SK-N-SH (cell line): ENCODE results near the gene ETV3. TPM values are rescaled to one million over a fixed set of nuclear protein-coding genes. Genes with fewer than 3 reads are reported as not detected.

Experiments used
- CTCF ChIA-PET: fragments of 300-600, 350-600 bp; formaldehyde crosslinking; extraction: SDS; loops from one replicate; lab custom pipeline; 2021; lab: Yijun Ruan, JAX
- POLR2A ChIA-PET: fragments of 350-600 bp; sonication (Branson Sonifier 250); formaldehyde crosslinking; extraction: SDS; loops from one replicate; lab custom pipeline; 2020; ENCODE audit warnings: antibody characterized with exemption, inconsistent platforms; lab: Yijun Ruan, JAX
- DNase-seq: peaks from one replicate; pipeline ENCODE4 v3.0.0; 2012
- H2AFZ ChIP-seq: fragments of 200-600 bp; sonication (generic); 2 replicates; pipeline ENCODE4 v1.8.1; 2016; ENCODE audit warnings: antibody characterized with exemption, mild to moderate bottlenecking, low read depth
- H3F3A ChIP-seq: fragments of 200-600 bp; sonication (generic); replicated peaks from 2 replicates; pipeline ENCODE3; 2016; ENCODE audit warnings: antibody characterized with exemption, mild to moderate bottlenecking; ENCODE audit not compliant: insufficient read depth
- H3K27ac ChIP-seq, 2 experiments: fragments of 200-500 bp in 1 of 2; fragments of 200-600 bp in 1 of 2; sonication (Bioruptor generic) in 1 of 2; sonication (generic), shearing (Covaris generic) in 1 of 2; 2 replicates each; pipeline versions ENCODE4 v1.5.1 to v1.6.1; 2014 to 2016; ENCODE audit warnings: low read depth in 2 of 2, inconsistent platforms in 1 of 2, low read length in 1 of 2, mild to moderate bottlenecking in 1 of 2, mixed read lengths in 1 of 2
- H3K27me3 ChIP-seq: fragments of 200-600 bp; sonication (generic), shearing (Covaris generic); 2 replicates; pipeline ENCODE4 v1.6.1; 2016; ENCODE audit warnings: mixed run types; ENCODE audit not compliant: insufficient read depth
- H3K36me3 ChIP-seq, 2 experiments: fragments of 200-500 bp in 1 of 2; fragments of 200-600 bp in 1 of 2; sonication (Bioruptor generic) in 1 of 2; sonication (generic) in 1 of 2; replicated peaks in 1 of 2; 2 replicates each; pipeline versions ENCODE3 to v1.5.1; 2014 to 2016; ENCODE audit warnings: low read length in 1 of 2, mild to moderate bottlenecking in 1 of 2; ENCODE audit not compliant: insufficient read depth in 2 of 2, control insufficient read depth in 1 of 2
- H3K4me1 ChIP-seq, 2 experiments: fragments of 200-500 bp in 1 of 2; fragments of 200-600 bp in 1 of 2; sonication (Bioruptor generic) in 1 of 2; sonication (generic), shearing (Covaris generic) in 1 of 2; 2 replicates each; pipeline versions ENCODE4 v1.5.1 to v1.6.1; 2014 to 2016; ENCODE audit warnings: low read depth in 1 of 2, low read length in 1 of 2, mixed run types in 1 of 2; ENCODE audit not compliant: insufficient read depth in 2 of 2, control insufficient read depth in 1 of 2
- H3K4me2 ChIP-seq: fragments of 200-600 bp; sonication (generic), shearing (Covaris generic); 2 replicates; pipeline ENCODE4 v1.6.1; 2017; ENCODE audit warnings: mixed run types
- H3K4me3 ChIP-seq, 2 experiments: fragments of 200-500 bp in 1 of 2; fragments of 200-600 bp in 1 of 2; sonication (Bioruptor generic) in 1 of 2; sonication (generic), shearing (Covaris generic) in 1 of 2; 2 replicates each; pipeline versions ENCODE4 v1.5.1 to v1.8.1; 2014 to 2016; ENCODE audit warnings: low read depth in 2 of 2, inconsistent platforms in 1 of 2, low read length in 1 of 2, mild to moderate bottlenecking in 1 of 2, mixed read lengths in 1 of 2, moderate library complexity in 1 of 2
- H3K79me2 ChIP-seq: fragments of 200-600 bp; sonication (generic); 2 replicates; pipeline ENCODE4 v1.8.1; 2017; ENCODE audit warnings: mild to moderate bottlenecking; ENCODE audit not compliant: insufficient read depth
- H3K9ac ChIP-seq: fragments of 200-600 bp; sonication (generic); 2 replicates; pipeline ENCODE4 v1.6.1; 2017; ENCODE audit warnings: mixed run types
- H3K9me2 ChIP-seq: fragments of 200-600 bp; sonication (generic); 2 replicates; pipeline ENCODE4 v1.6.1; 2017; ENCODE audit warnings: mixed run types
- H3K9me3 ChIP-seq: fragments of 200-600 bp; sonication (generic); 2 replicates; pipeline ENCODE4 v1.6.1; 2017; ENCODE audit warnings: mixed run types, mild to moderate bottlenecking, moderate library complexity
- H4K20me1 ChIP-seq: fragments of 200-600 bp; sonication (generic); 2 replicates; pipeline ENCODE4 v1.6.1; 2017; ENCODE audit warnings: mild to moderate bottlenecking, mixed run types; ENCODE audit not compliant: insufficient read depth
- EP300 ChIP-seq, 2 experiments: IDR thresholded peaks; 2 replicates each; pipeline versions ENCODE4 v1.4.0 to v1.6.1; 2012; ENCODE audit warnings: borderline replicate concordance in 1 of 2, low read depth in 1 of 2, low read length in 1 of 2
- FOSL2 ChIP-seq: IDR thresholded peaks from 2 replicates; pipeline ENCODE4 v1.4.0; 2012; ENCODE audit warnings: low read depth, mild to moderate bottlenecking, moderate library complexity, borderline replicate concordance
- FOXM1 ChIP-seq: IDR thresholded peaks from 2 replicates; pipeline ENCODE4 v1.4.0; 2012; ENCODE audit warnings: low read depth, mild to moderate bottlenecking
- GABPA ChIP-seq: IDR thresholded peaks from 2 replicates; pipeline ENCODE4 v1.4.0; 2012; ENCODE audit warnings: low read depth, mild to moderate bottlenecking
- GATA2 ChIP-seq: sonication (generic); formaldehyde crosslinking; IDR thresholded peaks from 2 replicates; pipeline ENCODE4 v1.5.0; 2020; ENCODE audit warnings: mild to moderate bottlenecking, missing genetic modification reagents
- JUND ChIP-seq: IDR thresholded peaks from 2 replicates; pipeline ENCODE4 v1.4.0; 2012
- MEF2A ChIP-seq: IDR thresholded peaks from 2 replicates; pipeline ENCODE4 v1.4.0; 2012; ENCODE audit warnings: low read depth, borderline replicate concordance
- NRF1 ChIP-seq: IDR thresholded peaks from 2 replicates; pipeline ENCODE4 v1.6.1; 2012; ENCODE audit warnings: low read depth, mild to moderate bottlenecking, low read length
- RCOR1 ChIP-seq: fragments of 150-350 bp; IDR thresholded peaks from 2 replicates; pipeline ENCODE4 v1.6.1; 2017; ENCODE audit warnings: antibody characterized with exemption, low read length
- RFX5 ChIP-seq: IDR thresholded peaks from 2 replicates; pipeline ENCODE4 v1.6.1; 2012; ENCODE audit warnings: mild to moderate bottlenecking, improper control_type of control experiment, low read length
- SMC3 ChIP-seq: IDR thresholded peaks from 2 replicates; pipeline ENCODE4 v1.6.1; 2012; ENCODE audit warnings: low read depth, low read length, improper control_type of control experiment
- TEAD4 ChIP-seq: IDR thresholded peaks from 2 replicates; pipeline ENCODE4 v1.4.0; 2012; ENCODE audit warnings: mild to moderate bottlenecking, borderline replicate concordance; ENCODE audit not compliant: insufficient read depth
- WGBS: methylation state at CpG from one replicate; pipeline ENCODE4 v1.1.6; 2017; ENCODE audit warnings: low lambda C conversion rate; 5-methylcytosine and 5-hydroxymethylcytosine counted together
- polyA plus RNA-seq, 3 experiments: library from polyadenylated mRNA; depleted of rRNA; stranded (reverse); fragments of >200 nt; gene quantifications; 2 replicates each; pipeline ENCODE4 v1.2.3, GENCODE V29; 2012
- TF ChIP-seq, protein P1 (sequence below): fragments of 150-350 bp; IDR thresholded peaks from 2 replicates; pipeline ENCODE4 v1.6.1; 2017; ENCODE audit warnings: antibody characterized with exemption, low read length, low read depth, borderline replicate concordance
- TF ChIP-seq, protein P2 (sequence below): IDR thresholded peaks from 2 replicates; pipeline ENCODE4; 2012
- TF ChIP-seq, protein P3 (sequence below): fragments of 150-350 bp; IDR thresholded peaks from 2 replicates; pipeline ENCODE4 v1.6.1; 2016; ENCODE audit warnings: mild to moderate bottlenecking, low read depth, low read length
- TF ChIP-seq, protein P4 (sequence below): IDR thresholded peaks from 2 replicates; pipeline ENCODE4 v1.6.1; 2012; ENCODE audit warnings: mild to moderate bottlenecking, low read depth, low read length, moderate library complexity
- TF ChIP-seq, protein P5 (sequence below): fragments of 200-600 bp; sonication (generic); IDR thresholded peaks from 2 replicates; pipeline ENCODE4 v1.6.1; 2017; ENCODE audit warnings: antibody characterized with exemption, mild to moderate bottlenecking, moderate library complexity

The ETV3 gene
- polyA plus RNA-seq, 1 of the 3 experiments (the other 2 are of a cell fraction) = 5.4 TPM

DNA sequence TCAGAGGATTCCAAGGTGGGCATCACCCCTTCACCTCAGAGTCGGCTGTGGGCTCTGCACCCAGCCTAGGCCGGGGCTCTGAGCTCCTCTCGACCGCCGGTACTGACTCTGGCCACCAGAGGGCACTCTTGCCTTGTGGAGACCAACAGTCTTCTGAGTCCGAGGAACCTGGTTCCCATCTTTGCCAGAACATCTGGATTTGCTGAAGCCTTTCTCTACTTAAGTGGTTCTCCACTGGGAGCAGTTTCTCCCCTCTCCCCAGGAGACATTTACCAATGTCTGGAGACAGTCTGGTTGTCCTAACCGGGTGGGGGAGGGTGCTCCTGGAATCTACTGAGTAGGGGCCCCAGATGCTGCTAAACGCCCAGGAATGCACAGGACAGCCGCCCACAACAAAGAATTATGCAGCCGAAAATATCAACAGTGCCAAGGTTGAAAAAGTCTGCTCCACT lies 48.0 kb downstream of the ETV3 start (continued):
- TF ChIP-seq GATA2 (CRISPR knock-in tag) = no peak
- TF ChIP-seq, protein P1, sequence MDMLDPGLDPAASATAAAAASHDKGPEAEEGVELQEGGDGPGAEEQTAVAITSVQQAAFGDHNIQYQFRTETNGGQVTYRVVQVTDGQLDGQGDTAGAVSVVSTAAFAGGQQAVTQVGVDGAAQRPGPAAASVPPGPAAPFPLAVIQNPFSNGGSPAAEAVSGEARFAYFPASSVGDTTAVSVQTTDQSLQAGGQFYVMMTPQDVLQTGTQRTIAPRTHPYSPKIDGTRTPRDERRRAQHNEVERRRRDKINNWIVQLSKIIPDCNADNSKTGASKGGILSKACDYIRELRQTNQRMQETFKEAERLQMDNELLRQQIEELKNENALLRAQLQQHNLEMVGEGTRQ = no peak
- TF ChIP-seq SMC3 = peak; percentile 96
- TF ChIP-seq, protein P2, sequence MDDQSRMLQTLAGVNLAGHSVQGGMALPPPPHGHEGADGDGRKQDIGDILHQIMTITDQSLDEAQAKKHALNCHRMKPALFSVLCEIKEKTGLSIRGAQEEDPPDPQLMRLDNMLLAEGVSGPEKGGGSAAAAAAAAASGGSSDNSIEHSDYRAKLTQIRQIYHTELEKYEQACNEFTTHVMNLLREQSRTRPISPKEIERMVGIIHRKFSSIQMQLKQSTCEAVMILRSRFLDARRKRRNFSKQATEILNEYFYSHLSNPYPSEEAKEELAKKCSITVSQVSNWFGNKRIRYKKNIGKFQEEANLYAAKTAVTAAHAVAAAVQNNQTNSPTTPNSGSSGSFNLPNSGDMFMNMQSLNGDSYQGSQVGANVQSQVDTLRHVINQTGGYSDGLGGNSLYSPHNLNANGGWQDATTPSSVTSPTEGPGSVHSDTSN = no peak
- TF ChIP-seq, protein P3, sequence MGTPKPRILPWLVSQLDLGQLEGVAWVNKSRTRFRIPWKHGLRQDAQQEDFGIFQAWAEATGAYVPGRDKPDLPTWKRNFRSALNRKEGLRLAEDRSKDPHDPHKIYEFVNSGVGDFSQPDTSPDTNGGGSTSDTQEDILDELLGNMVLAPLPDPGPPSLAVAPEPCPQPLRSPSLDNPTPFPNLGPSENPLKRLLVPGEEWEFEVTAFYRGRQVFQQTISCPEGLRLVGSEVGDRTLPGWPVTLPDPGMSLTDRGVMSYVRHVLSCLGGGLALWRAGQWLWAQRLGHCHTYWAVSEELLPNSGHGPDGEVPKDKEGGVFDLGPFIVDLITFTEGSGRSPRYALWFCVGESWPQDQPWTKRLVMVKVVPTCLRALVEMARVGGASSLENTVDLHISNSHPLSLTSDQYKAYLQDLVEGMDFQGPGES = no peak
- TF ChIP-seq RCOR1 = peak; percentile 46; the same call in 1 of the 2 replicates
- TF ChIP-seq GABPA = no peak
- TF ChIP-seq MEF2A = no peak
- TF ChIP-seq, protein P4, sequence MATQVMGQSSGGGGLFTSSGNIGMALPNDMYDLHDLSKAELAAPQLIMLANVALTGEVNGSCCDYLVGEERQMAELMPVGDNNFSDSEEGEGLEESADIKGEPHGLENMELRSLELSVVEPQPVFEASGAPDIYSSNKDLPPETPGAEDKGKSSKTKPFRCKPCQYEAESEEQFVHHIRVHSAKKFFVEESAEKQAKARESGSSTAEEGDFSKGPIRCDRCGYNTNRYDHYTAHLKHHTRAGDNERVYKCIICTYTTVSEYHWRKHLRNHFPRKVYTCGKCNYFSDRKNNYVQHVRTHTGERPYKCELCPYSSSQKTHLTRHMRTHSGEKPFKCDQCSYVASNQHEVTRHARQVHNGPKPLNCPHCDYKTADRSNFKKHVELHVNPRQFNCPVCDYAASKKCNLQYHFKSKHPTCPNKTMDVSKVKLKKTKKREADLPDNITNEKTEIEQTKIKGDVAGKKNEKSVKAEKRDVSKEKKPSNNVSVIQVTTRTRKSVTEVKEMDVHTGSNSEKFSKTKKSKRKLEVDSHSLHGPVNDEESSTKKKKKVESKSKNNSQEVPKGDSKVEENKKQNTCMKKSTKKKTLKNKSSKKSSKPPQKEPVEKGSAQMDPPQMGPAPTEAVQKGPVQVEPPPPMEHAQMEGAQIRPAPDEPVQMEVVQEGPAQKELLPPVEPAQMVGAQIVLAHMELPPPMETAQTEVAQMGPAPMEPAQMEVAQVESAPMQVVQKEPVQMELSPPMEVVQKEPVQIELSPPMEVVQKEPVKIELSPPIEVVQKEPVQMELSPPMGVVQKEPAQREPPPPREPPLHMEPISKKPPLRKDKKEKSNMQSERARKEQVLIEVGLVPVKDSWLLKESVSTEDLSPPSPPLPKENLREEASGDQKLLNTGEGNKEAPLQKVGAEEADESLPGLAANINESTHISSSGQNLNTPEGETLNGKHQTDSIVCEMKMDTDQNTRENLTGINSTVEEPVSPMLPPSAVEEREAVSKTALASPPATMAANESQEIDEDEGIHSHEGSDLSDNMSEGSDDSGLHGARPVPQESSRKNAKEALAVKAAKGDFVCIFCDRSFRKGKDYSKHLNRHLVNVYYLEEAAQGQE = no peak
- no peak for TF ChIP-seq NRF1
- no peak for TF ChIP-seq EP300 (IDR thresholded peaks at IDR 0.05; ENCODE audit: borderline replicate concordance in 1 of 2, low read depth in 1 of 2, low read length in 1 of 2)
- TF ChIP-seq, all 33 proteins: peak for 5

DNA sequence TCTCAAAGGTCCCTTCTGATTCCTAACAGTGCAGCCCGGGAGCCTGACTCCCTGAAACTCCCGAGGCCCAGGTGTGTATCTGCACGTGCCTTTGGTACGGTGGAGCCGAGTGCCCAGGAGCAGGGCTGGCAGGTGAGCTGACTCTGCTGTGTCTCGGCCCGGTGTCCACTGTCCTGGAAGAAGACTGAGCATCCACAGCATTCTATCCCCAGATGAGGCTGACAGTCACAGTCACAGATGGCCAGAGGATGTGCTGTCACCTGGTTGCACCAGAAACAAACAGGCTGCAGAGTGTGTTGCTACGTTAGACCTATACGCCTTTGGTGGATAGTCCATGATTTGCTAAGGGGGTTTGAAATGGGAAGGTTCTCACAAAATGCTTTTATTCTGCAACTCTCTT lies 48.4 kb downstream of the ETV3 start:
- no peak overlapping the region; the same call in 1 of the 2 replicates for H2AFZ ChIP-seq

More for the DNA sequence above, 48.4 kb downstream of the ETV3 start:
- Histone ChIP-seq H3K4me2 (no peak overlapping the region), H3K36me3 (no peaks in the 10 kb centered on the region), H3K9me2 (no peaks in the 10 kb centered on the region), H3K9ac (no peak overlapping the region), H3K4me1 (peaks cover 6 to 7% of the 10 kb centered on the region in 2 experiments; a peak in 2 of 4 replicates), H4K20me1 (no peaks in the 10 kb centered on the region), H3K9me3 (no peaks in the 10 kb centered on the region), H3K27ac (no peak overlapping the region), H3K79me2 (no peaks in the 10 kb centered on the region), H3F3A (no peaks in the 10 kb centered on the region), H3K27me3 (no peaks in the 10 kb centered on the region), H3K4me3 (peak overlapping the region in 1 of 2 experiments; percentile 22; a peak in 1 of 4 replicates)
- no peak for DNase-seq
- ChIA-PET CTCF (interaction anchor here (0.5 to 13.6 kb wide), 61 partner anchors 9 to 393 kb away, joined by 3 to 586 read pairs (median 5); partner anchors contain the start of genes ETV3 and ETV3L), POLR2A (interaction anchor here (0.7 to 1.4 kb wide), 3 partner anchors 8 to 66 kb away, joined by 3 to 13 read pairs (median 5); no protein-coding TSS in a partner anchor)
- no peak for TF ChIP-seq FOSL2
- TF ChIP-seq JUND = no peak
- TF ChIP-seq GABPA = no peak
- no peak for TF ChIP-seq TEAD4
- TF ChIP-seq, protein P5, sequence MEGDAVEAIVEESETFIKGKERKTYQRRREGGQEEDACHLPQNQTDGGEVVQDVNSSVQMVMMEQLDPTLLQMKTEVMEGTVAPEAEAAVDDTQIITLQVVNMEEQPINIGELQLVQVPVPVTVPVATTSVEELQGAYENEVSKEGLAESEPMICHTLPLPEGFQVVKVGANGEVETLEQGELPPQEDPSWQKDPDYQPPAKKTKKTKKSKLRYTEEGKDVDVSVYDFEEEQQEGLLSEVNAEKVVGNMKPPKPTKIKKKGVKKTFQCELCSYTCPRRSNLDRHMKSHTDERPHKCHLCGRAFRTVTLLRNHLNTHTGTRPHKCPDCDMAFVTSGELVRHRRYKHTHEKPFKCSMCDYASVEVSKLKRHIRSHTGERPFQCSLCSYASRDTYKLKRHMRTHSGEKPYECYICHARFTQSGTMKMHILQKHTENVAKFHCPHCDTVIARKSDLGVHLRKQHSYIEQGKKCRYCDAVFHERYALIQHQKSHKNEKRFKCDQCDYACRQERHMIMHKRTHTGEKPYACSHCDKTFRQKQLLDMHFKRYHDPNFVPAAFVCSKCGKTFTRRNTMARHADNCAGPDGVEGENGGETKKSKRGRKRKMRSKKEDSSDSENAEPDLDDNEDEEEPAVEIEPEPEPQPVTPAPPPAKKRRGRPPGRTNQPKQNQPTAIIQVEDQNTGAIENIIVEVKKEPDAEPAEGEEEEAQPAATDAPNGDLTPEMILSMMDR = no peak
- TF ChIP-seq, protein P2 = no peak
- no peak for TF ChIP-seq RFX5
- no peak for TF ChIP-seq FOXM1
- no peak for TF ChIP-seq NRF1
- WGBS = 62% methylated on average over 9 of the region's 9 CpGs
